HFF-Myc (cell line): ENCODE measurements around the gene TBC1D22A.

Experiments
- DNase-seq: peaks from one replicate; pipeline ENCODE4 v3.0.0-alpha.2; 2011; ENCODE audit warnings: low read depth; ENCODE audit errors: extremely low read depth
- H3K4me3 ChIP-seq: replicated peaks from 2 replicates; pipeline ENCODE4 v1.5.1; 2011; ENCODE audit warnings: low read depth, mild to moderate bottlenecking, control low read depth, low read length
- CTCF ChIP-seq: IDR thresholded peaks from 2 replicates; pipeline ENCODE4 v1.5.1; 2012; ENCODE audit warnings: mild to moderate bottlenecking, low read depth, low read length, control low read depth; ENCODE audit errors: missing control alignments

TBC1D22A gene

GRCh38 chr22:46861468-46862367 lies 99.3 kb downstream of the TBC1D22A start:
- no peak for DNase-seq
- no peak for TF ChIP-seq CTCF
- no peak overlapping the region for H3K4me3 ChIP-seq

- DNase-seq: no peak
- H3K4me3 ChIP-seq: no peak overlapping the region
- TF ChIP-seq CTCF: no peak
These were observed 100.2 kb downstream of the TBC1D22A start for GRCh38 chr22:46862418-46863324.

GRCh38 chr22:46863794-46864193 lies 101.3 kb downstream of the TBC1D22A start:
- no peak overlapping the region for H3K4me3 ChIP-seq
- no peak for TF ChIP-seq CTCF
- no peak for DNase-seq

- DNase-seq: no peak
- no peak for TF ChIP-seq CTCF
- no peak overlapping the region for H3K4me3 ChIP-seq
These were observed 102.0 kb downstream of the TBC1D22A start for GRCh38 chr22:46864314-46865051.

GRCh38 chr22:46865052-46865434 lies 102.6 kb downstream of the TBC1D22A start:
- DNase-seq: no peak
- H3K4me3 ChIP-seq: no peak overlapping the region
- TF ChIP-seq CTCF: no peak

- no peak for TF ChIP-seq CTCF
These were observed 103.2 kb downstream of the TBC1D22A start for GRCh38 chr22:46865642-46866041.

More at GRCh38 chr22:46865642-46866041, 103.2 kb downstream of the TBC1D22A start:
- H3K4me3 ChIP-seq: no peak overlapping the region
- DNase-seq: no peak
